Left ventricle myocardium inferior (tissue), 1 donor: Measurements from ENCODE around the gene DMKN. TPM values are rescaled to one million over a fixed set of nuclear protein-coding genes. Genes with fewer than 3 reads are reported as not detected.
"Not testable (repeated sequence)": the region's sequence is repeated elsewhere in the genome, so short reads cannot be mapped to it uniquely, and the experiment has no call there.

ENCODE experiments used
- DNase-seq: peaks from one replicate; pipeline ENCODE4 v3.0.0-alpha.2; 2020
- H3K27ac ChIP-seq: fragments of 200-600 bp; replicated peaks from 2 replicates; pipeline ENCODE4 v1.8.0; 2021
- H3K27me3 ChIP-seq: fragments of 200-600 bp; 2 replicates; pipeline ENCODE4 v1.8.0; 2021; ENCODE audit warnings: low read depth
- H3K36me3 ChIP-seq: fragments of 200-600 bp; 2 replicates; pipeline ENCODE4 v1.8.0; 2021
- H3K4me1 ChIP-seq: fragments of 200-600 bp; 2 replicates; pipeline ENCODE4 v1.8.0; 2021
- H3K4me3 ChIP-seq: fragments of 200-600 bp; 2 replicates; pipeline ENCODE4 v1.8.0; 2021; ENCODE audit warnings: mild to moderate bottlenecking, moderate library complexity
- H3K9me3 ChIP-seq: fragments of 200-600 bp; replicated peaks from 2 replicates; pipeline ENCODE4 v1.8.0; 2021
- CTCF ChIP-seq: fragments of 200-600 bp; IDR thresholded peaks from 2 replicates; pipeline ENCODE4 v1.8.0; 2021; ENCODE audit warnings: antibody characterized with exemption, mild to moderate bottlenecking, borderline replicate concordance
- intact Hi-C: fragments of 100-400 bp; cut with micrococcal nuclease; formaldehyde crosslinking; loops from one replicate; pipeline ENCODE4 v1.11.0; 2022
- total RNA-seq: library from RNA; stranded (reverse); fragmentation: NEBNext Ultra II Directional; extraction: Animal tissue kit (Norgen Biotek cat#: 25700); gene quantifications from one replicate; pipeline ENCODE4 v1.2.1, GENCODE V29; 2021
- donor health status: DM: no; HTN: yes; CAD: no; lungs with severe emphysema.

The DMKN gene
- total RNA-seq, 1 donor from 2014 or later = 7.9 TPM

- no peak overlapping the region for H3K4me3 ChIP-seq
- no peaks in the 10 kb centered on the region for H3K9me3 ChIP-seq
- no peak overlapping the region for H3K27ac ChIP-seq
- no peak for DNase-seq
- no peaks in the 10 kb centered on the region for H3K4me1 ChIP-seq
- H3K27me3 ChIP-seq = no peaks in the 10 kb centered on the region
- TF ChIP-seq CTCF = no peak
- intact Hi-C loops = no loop called here
- no peaks in the 10 kb centered on the region for H3K36me3 ChIP-seq
Observed at GRCh38 chr19:35470128-35470527, 43.3 kb downstream of the DMKN start.

GRCh38 chr19:35468637-35469036 is 44.8 kb downstream of the DMKN start:
- H3K36me3 ChIP-seq = no peaks in the 10 kb centered on the region
- H3K4me3 ChIP-seq = no peak overlapping the region
- DNase-seq = peak; percentile 39
- no peaks in the 10 kb centered on the region for H3K4me1 ChIP-seq
- intact Hi-C loops = loop anchor here (10.0 kb wide), 1 partner anchor 114 kb away; the partner anchor contains the start of gene FFAR3
- H3K9me3 ChIP-seq = no peaks in the 10 kb centered on the region
- TF ChIP-seq CTCF = peak; percentile 78
- no peak overlapping the region for H3K27ac ChIP-seq
- H3K27me3 ChIP-seq = no peaks in the 10 kb centered on the region

- H3K27me3 ChIP-seq = no peaks in the 10 kb centered on the region
- H3K27ac ChIP-seq = no peak overlapping the region
- peaks cover 17% of the 10 kb centered on the region for H3K4me1 ChIP-seq
- no peak overlapping the region for H3K4me3 ChIP-seq
- intact Hi-C loops = loop anchor here (10.0 kb wide), 1 partner anchor 111 kb away; the partner anchor contains the start of gene FFAR3
- H3K9me3 ChIP-seq = no peaks in the 10 kb centered on the region
- H3K36me3 ChIP-seq = no peaks in the 10 kb centered on the region
- no peak for TF ChIP-seq CTCF
- no peak for DNase-seq
Observed at GRCh38 chr19:35466259-35466658, 47.2 kb downstream of the DMKN start.

GRCh38 chr19:35462956-35463355 is 50.5 kb downstream of the DMKN start:
- H3K27me3 ChIP-seq, H3K9me3 ChIP-seq, DNase-seq, H3K4me3 ChIP-seq, H3K36me3 ChIP-seq: not testable (repeated sequence)
- H3K4me1 ChIP-seq = peaks cover 39% of the 10 kb centered on the region
- intact Hi-C loops = loop anchor here (10.0 kb wide), 1 partner anchor 108 kb away; the partner anchor contains the start of gene FFAR3
- peak overlapping the region; percentile 5 for H3K27ac ChIP-seq

GRCh38 chr19:35462476-35462953 is 50.9 kb downstream of the DMKN start:
- intact Hi-C loops = loop anchor here (10.0 kb wide), 1 partner anchor 108 kb away; the partner anchor contains the start of gene FFAR3
- no peak for DNase-seq
- H3K4me3 ChIP-seq = no peak overlapping the region

GRCh38 chr19:35461788-35462187 is 51.7 kb downstream of the DMKN start:
- H3K4me3 ChIP-seq, H3K27me3 ChIP-seq, H3K36me3 ChIP-seq, DNase-seq, H3K27ac ChIP-seq, H3K9me3 ChIP-seq: not testable (repeated sequence)
- peaks cover 39% of the 10 kb centered on the region for H3K4me1 ChIP-seq
- intact Hi-C loops = loop anchor here (10.0 kb wide), 1 partner anchor 107 kb away; the partner anchor contains the start of gene FFAR3

More at GRCh38 chr19:35462476-35462953, 50.9 kb downstream of the DMKN start:
- H3K36me3 ChIP-seq = no peaks in the 10 kb centered on the region
- no peaks in the 10 kb centered on the region for H3K27me3 ChIP-seq
- no peak for TF ChIP-seq CTCF
- peak overlapping the region; percentile 5 for H3K27ac ChIP-seq
- peaks cover 39% of the 10 kb centered on the region for H3K4me1 ChIP-seq
- no peaks in the 10 kb centered on the region for H3K9me3 ChIP-seq
